K562 (cell line): Measurements from ENCODE around the gene SMAD5. TPM values are rescaled to one million over a fixed set of nuclear protein-coding genes. Genes with fewer than 3 reads are reported as not detected.

Experiments
- ATAC-seq: fragments of 200-7000 bp; cut with Tn5 transposase; 3 replicates; pipeline ENCODE4 v1.9.1; 2020; ENCODE audit warnings: moderate library complexity
- BruUV-seq: library from RNA; stranded (reverse); fragments of 400-500 nt; replicated peaks from 2 replicates; lab custom pipeline; 2021; lab: Mats Ljungman, UMichigan
- CTCF ChIA-PET: fragments of 300-600 bp; formaldehyde crosslinking; extraction: SDS; loops from one replicate; lab custom pipeline; 2021; ENCODE audit warnings: low intra/inter-chr PET ratio; lab: Yijun Ruan, JAX
- POLR2A ChIA-PET: fragments of 300-600, 350-650 bp; sonication (Branson Sonifier 250); formaldehyde crosslinking; extraction: SDS; loops from one replicate; lab custom pipeline; 2021; ENCODE audit warnings: antibody characterized with exemption, inconsistent platforms; lab: Yijun Ruan, JAX
- DNase-seq, 4 experiments: peaks; one replicate each; pipeline versions ENCODE4 v3.0.0 to v3.0.0-alpha.2; 2011 to 2018; ENCODE audit warnings: low spot score in 3 of 4, mixed read lengths in 3 of 4; ENCODE audit errors: extremely low read depth in 1 of 4
- FAIRE-seq: peaks from 2 replicates; lab custom pipeline; 2011; peaks lifted over from hg19 to GRCh38; lab: Jason Lieb, UNC
- H2AFZ ChIP-seq: 2 replicates; pipeline ENCODE4 v1.6.0; 2011; ENCODE audit warnings: low read depth, low read length, control low read depth, inconsistent platforms
- H3K27ac ChIP-seq: fragments of 200-600 bp; 3 replicates; pipeline ENCODE4 v1.8.0; 2011; ENCODE audit warnings: low read depth, mild to moderate bottlenecking, control low read depth, inconsistent platforms, low read length, moderate library complexity, mixed read lengths; ENCODE audit errors: extremely low read depth
- H3K27me3 ChIP-seq, 2 experiments: fragments of 300-600 bp in 1 of 2; 2 replicates in 1 of 2; 3 replicates in 1 of 2; pipeline versions ENCODE4 v1.6.0 to v1.8.0; 2011; ENCODE audit warnings: inconsistent platforms in 2 of 2, low read length in 2 of 2, mild to moderate bottlenecking in 1 of 2, mixed read lengths in 1 of 2, moderate library complexity in 1 of 2; ENCODE audit not compliant: control insufficient read depth in 2 of 2, insufficient read depth in 2 of 2
- H3K36me3 ChIP-seq: fragments of 300-600 bp; 3 replicates; pipeline ENCODE4 v1.8.0; 2011; ENCODE audit warnings: mild to moderate bottlenecking, low read length, inconsistent platforms; ENCODE audit not compliant: control insufficient read depth, insufficient read depth
- H3K4me1 ChIP-seq, 2 experiments: fragments of 200-600 bp in 1 of 2; replicated peaks in 1 of 2; 2 replicates in 1 of 2; 3 replicates in 1 of 2; pipeline versions ENCODE4 v1.5.1 to v1.8.0; 2011; ENCODE audit warnings: inconsistent platforms in 2 of 2, low read length in 2 of 2, mild to moderate bottlenecking in 1 of 2, mixed read lengths in 1 of 2, moderate library complexity in 1 of 2; ENCODE audit not compliant: control insufficient read depth in 2 of 2, insufficient read depth in 2 of 2
- H3K4me2 ChIP-seq: 2 replicates; pipeline ENCODE4 v1.6.1; 2011; ENCODE audit warnings: low read length, control low read depth, inconsistent platforms, mixed read lengths; ENCODE audit not compliant: insufficient read depth
- H3K4me3 ChIP-seq: fragments of 200-600 bp; sonication (generic), shearing (Covaris generic); 2 replicates; pipeline ENCODE4 v1.5.1; 2016; ENCODE audit warnings: control low read depth, inconsistent platforms
- H3K79me2 ChIP-seq: fragments of 200-600 bp; 3 replicates; pipeline ENCODE4 v1.8.0; 2011; ENCODE audit warnings: low read length, inconsistent platforms; ENCODE audit not compliant: control insufficient read depth, insufficient read depth
- H3K9ac ChIP-seq, 2 experiments: 2 replicates each; pipeline versions ENCODE4 v1.6.0 to v1.6.1; 2011; ENCODE audit warnings: low read depth in 2 of 2, low read length in 2 of 2, control low read depth in 1 of 2, inconsistent platforms in 1 of 2, mild to moderate bottlenecking in 1 of 2, mixed read lengths in 1 of 2; ENCODE audit not compliant: insufficient read depth in 1 of 2
- H3K9me1 ChIP-seq: one replicate; pipeline ENCODE4 v1.6.0; 2011; ENCODE audit warnings: inconsistent platforms, mild to moderate bottlenecking, low read length, moderate library complexity; ENCODE audit not compliant: control insufficient read depth, insufficient read depth
- H3K9me3 ChIP-seq: replicated peaks from 2 replicates; pipeline ENCODE4 v1.5.1; 2011; ENCODE audit warnings: low read depth, low read length, inconsistent platforms; ENCODE audit not compliant: control insufficient read depth, insufficient read depth
- H4K20me1 ChIP-seq: replicated peaks from 2 replicates; pipeline ENCODE4 v1.6.1; 2011; ENCODE audit warnings: low read length, inconsistent platforms, mixed read lengths; ENCODE audit not compliant: control insufficient read depth, insufficient read depth
- CBX5 ChIP-seq: IDR thresholded peaks from 2 replicates; pipeline ENCODE4 v1.6.1; 2014; ENCODE audit warnings: low read depth, borderline replicate concordance
- MTF1 ChIP-seq: fragments of 250-450 bp; sonication (Bioruptor Pico); IDR thresholded peaks from 2 replicates; pipeline ENCODE4 v1.9.0; 2021; ENCODE audit warnings: moderate library complexity, mild to moderate bottlenecking, inconsistent platforms, borderline replicate concordance
- PTBP1 ChIP-seq: fragments of 200-400 bp; formaldehyde crosslinking; IDR thresholded peaks from 2 replicates; pipeline ENCODE4 v1.6.1; 2017; ENCODE audit warnings: low read depth, low read length
- SMARCE1 ChIP-seq: fragments of 450-650 bp; IDR thresholded peaks from 2 replicates; pipeline ENCODE4 v1.7.1; 2016; ENCODE audit warnings: mild to moderate bottlenecking
- TCF3 ChIP-seq: sonication (generic); formaldehyde crosslinking; IDR thresholded peaks from 2 replicates; pipeline ENCODE4 v1.4.0; 2020; ENCODE audit warnings: mild to moderate bottlenecking, missing genetic modification reagents
- TEAD1 ChIP-seq, 2 experiments: fragments of 450-650 bp in 1 of 2; sonication (generic) in 1 of 2; formaldehyde crosslinking; IDR thresholded peaks; 2 replicates each; pipeline versions ENCODE4 v1.4.0 to v1.8.0; 2020 to 2022; ENCODE audit warnings: mild to moderate bottlenecking in 2 of 2, missing genetic modification reagents in 1 of 2
- WGBS: fragments of 100-300 bp; shearing (Covaris generic); methylation state at CpG from one replicate; pipeline ENCODE4 v1.1.6; 2016; ENCODE audit warnings: low coverage, mixed read lengths; ENCODE audit not compliant: insufficient coverage; ENCODE audit errors: missing lambda C conversion rate; 5-methylcytosine and 5-hydroxymethylcytosine counted together
- in situ Hi-C: fragments of 300-500 bp; cut with MboI; formaldehyde crosslinking; loops from 4 replicates; pipeline ENCODE4 v1.15.0; 2018; ENCODE audit warnings: inconsistent platforms, mixed read lengths
- intact Hi-C: fragments of 100-400 bp; cut with micrococcal nuclease; formaldehyde crosslinking; loops from 2 replicates; pipeline ENCODE4 v1.14.2; 2022
- polyA plus RNA-seq, 8 experiments: library from polyadenylated mRNA; depleted of rRNA in 4 of 8; stranded (reverse) in 5 of 8; unstranded in 3 of 8; fragments of >200 nt; fragmentation: Nextera tagmentation in 2 of 8; fragmentation: Illumina TruSeq in 1 of 8; extraction: Ambion mirVana in 2 of 8; extraction: Trizol in 1 of 8; gene quantifications; 2 replicates each; pipeline versions ENCODE4 v1.2.1 to v1.2.3, GENCODE V29; 2011 to 2014; ENCODE audit warnings: inconsistent platforms in 1 of 8, missing spikeins in 1 of 8
- total RNA-seq, 7 experiments: library from RNA; depleted of rRNA in 6 of 7; stranded (reverse); fragments of >200 nt in 6 of 7; fragmentation: Illumina TruSeq in 2 of 7; extraction: Trizol in 2 of 7; gene quantifications; 2 replicates each; pipeline versions ENCODE4 v1.2.1 to v1.2.3, GENCODE V29; 2011 to 2021; ENCODE audit warnings: low replicate concordance in 1 of 7
- TF ChIP-seq, protein P1 (sequence below): sonication (generic); formaldehyde crosslinking; IDR thresholded peaks from 2 replicates; pipeline ENCODE4 v1.8.0; 2022; ENCODE audit warnings: missing genetic modification reagents, mild to moderate bottlenecking, borderline replicate concordance

Gene SMAD5
- total and polyA plus RNA-seq, 9 of the 15 experiments (the other 6 are each of a cell fraction or from before 2014, with no cell fraction given) = 12.4 to 53.9 (median 20.3) TPM

DNA sequence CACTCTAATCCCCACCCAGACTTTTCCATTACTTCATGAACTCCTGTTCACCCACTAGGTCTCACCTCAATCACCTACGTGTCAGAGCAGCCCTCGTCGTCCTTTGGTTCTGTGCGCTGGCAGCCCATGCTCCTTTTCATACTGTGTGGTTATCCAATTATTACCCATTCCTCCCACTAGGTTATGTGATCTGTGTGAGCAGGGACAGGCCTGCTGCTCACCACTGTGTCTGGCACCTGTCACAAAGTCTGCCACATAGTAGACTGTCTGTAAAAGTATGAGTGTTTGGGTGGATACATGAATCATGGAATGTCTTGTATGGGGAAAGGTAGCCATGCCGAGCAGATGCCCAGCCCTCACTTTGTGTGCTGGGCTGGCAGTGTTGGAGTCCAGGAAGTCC is 12.1 kb upstream of the SMAD5 start:
- no TSS peak for BruUV-seq
- ATAC-seq (peak; percentile 32; the same call in 1 of the 3 replicates), FAIRE-seq (no peak), DNase-seq (no peak)
- H3K9me3 ChIP-seq = no peaks in the 10 kb centered on the region
- in situ Hi-C loops = no loop called here
- H3K9ac ChIP-seq = no peak overlapping the region
- no peak overlapping the region for H3K4me3 ChIP-seq
- H3K4me1 ChIP-seq = no peaks in the 10 kb centered on the region
- no peaks in the 10 kb centered on the region for H3K9me1 ChIP-seq
- no peaks in the 10 kb centered on the region for H4K20me1 ChIP-seq
- no peaks in the 10 kb centered on the region for H3K79me2 ChIP-seq
- H3K27me3 ChIP-seq = peaks cover 22 to 38% of the 10 kb centered on the region in 2 experiments; a peak in 4 of 5 replicates
- ChIA-PET POLR2A (interaction anchor here (0.7 kb wide), 1 partner anchor 10 kb away, joined by 3 read pairs; no protein-coding TSS in a partner anchor), CTCF (no interaction called here)
- 0% methylated on average over 5 of the region's 5 CpGs for WGBS
- no peak overlapping the region for H3K27ac ChIP-seq
- H3K36me3 ChIP-seq = no peaks in the 10 kb centered on the region
- H2AFZ ChIP-seq = no peak overlapping the region
- TF ChIP-seq PTBP1 (no peak), TEAD1 (CRISPR knock-in tag; IDR thresholded peaks at IDR 0.05) (peak in 1 of 2 experiments; percentile 60; a peak in 1 of 4 replicates), MTF1 (CRISPR knock-in tag) (no peak)
- no peak overlapping the region for H3K4me2 ChIP-seq
- intact Hi-C loops = no loop called here

- CTCF ChIA-PET = no interaction called here
- WGBS = 0% methylated on average over 1 of the region's 1 CpG
- intact Hi-C loops = no loop called here
Observed at GRCh38 chr5:136123236-136123768, 9.3 kb upstream of the SMAD5 start.

More at GRCh38 chr5:136123236-136123768, 9.3 kb upstream of the SMAD5 start:
- H4K20me1 ChIP-seq = no peaks in the 10 kb centered on the region
- no TSS peak for BruUV-seq
- H3K9me3 ChIP-seq = no peaks in the 10 kb centered on the region
- H3K9me1 ChIP-seq = no peaks in the 10 kb centered on the region
- no peak overlapping the region for H3K27ac ChIP-seq
- ATAC-seq (no peak), DNase-seq (no peak), FAIRE-seq (no peak)
- no peak overlapping the region for H2AFZ ChIP-seq
- H3K4me3 ChIP-seq = no peak overlapping the region
- TF ChIP-seq, protein P1, sequence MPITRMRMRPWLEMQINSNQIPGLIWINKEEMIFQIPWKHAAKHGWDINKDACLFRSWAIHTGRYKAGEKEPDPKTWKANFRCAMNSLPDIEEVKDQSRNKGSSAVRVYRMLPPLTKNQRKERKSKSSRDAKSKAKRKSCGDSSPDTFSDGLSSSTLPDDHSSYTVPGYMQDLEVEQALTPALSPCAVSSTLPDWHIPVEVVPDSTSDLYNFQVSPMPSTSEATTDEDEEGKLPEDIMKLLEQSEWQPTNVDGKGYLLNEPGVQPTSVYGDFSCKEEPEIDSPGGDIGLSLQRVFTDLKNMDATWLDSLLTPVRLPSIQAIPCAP (CRISPR knock-in tag) = no peak
- TF ChIP-seq TCF3 (CRISPR knock-in tag) = no peak
- TF ChIP-seq CBX5 = no peak
- no peak for TF ChIP-seq SMARCE1
- no peaks in the 10 kb centered on the region for H3K79me2 ChIP-seq
- H3K9ac ChIP-seq = no peak overlapping the region
- no peaks in the 10 kb centered on the region for H3K4me1 ChIP-seq
- H3K27me3 ChIP-seq = peaks cover 15 to 28% of the 10 kb centered on the region in 2 experiments; a peak in 4 of 5 replicates
- POLR2A ChIA-PET = interaction anchor here (3.0 kb wide), 1 partner anchor 8 kb away, joined by 12 read pairs; no protein-coding TSS in a partner anchor
- in situ Hi-C loops = no loop called here
- no peaks in the 10 kb centered on the region for H3K36me3 ChIP-seq
- H3K4me2 ChIP-seq = no peak overlapping the region
